WTC11 (cell line): Measurements from ENCODE around the gene RCOR3. TPM values are rescaled to one million over a fixed set of nuclear protein-coding genes. Genes with fewer than 3 reads are reported as not detected.

ENCODE experiments used
- ATAC-seq: fragments of 200-7000 bp; cut with Tn5 transposase; 2 replicates; pipeline ENCODE4 v1.10.0; 2021; ENCODE audit warnings: mild to moderate bottlenecking, moderate library complexity
- CTCF ChIA-PET: fragments of 300-600 bp; sonication (Branson Sonifier 250); formaldehyde crosslinking; loops from one replicate; lab custom pipeline; 2021; ENCODE audit warnings: antibody characterized with exemption; lab: Charles Lee
- POLR2A ChIA-PET: fragments of 350-600 bp; sonication (Branson Sonifier 250); formaldehyde crosslinking; loops from one replicate; lab custom pipeline; 2021; ENCODE audit warnings: antibody characterized with exemption; lab: Charles Lee
- DNase-seq: peaks from one replicate; pipeline ENCODE4 v3.0.0; 2021; ENCODE audit warnings: low spot score
- H3K27ac Mint-ChIP-seq: 2 replicates; pipeline ENCODE4 v1.8.0; 2021; ENCODE audit warnings: mixed read lengths
- H3K27me3 Mint-ChIP-seq: 2 replicates; pipeline ENCODE4 v1.8.0; 2021; ENCODE audit warnings: low read depth, mild to moderate bottlenecking, moderate library complexity, mixed read lengths
- H3K36me3 Mint-ChIP-seq: 2 replicates; pipeline ENCODE4 v1.8.0; 2021; ENCODE audit warnings: mixed read lengths
- H3K4me1 Mint-ChIP-seq: 2 replicates; pipeline ENCODE4 v1.8.0; 2022; ENCODE audit warnings: mixed read lengths
- H3K4me3 Mint-ChIP-seq: 2 replicates; pipeline ENCODE4 v1.8.0; 2021; ENCODE audit warnings: mild to moderate bottlenecking, moderate library complexity, mixed read lengths
- H3K9me3 Mint-ChIP-seq: 2 replicates; pipeline ENCODE4 v1.8.0; 2021; ENCODE audit warnings: mixed read lengths
- E2F5 ChIP-seq: sonication (generic); formaldehyde crosslinking; IDR thresholded peaks from 2 replicates; pipeline ENCODE4 v1.8.1; 2022; ENCODE audit warnings: mild to moderate bottlenecking, moderate library complexity, missing genetic modification reagents
- ERG ChIP-seq: fragments of 250-450 bp; sonication (Bioruptor Pico); IDR thresholded peaks from 2 replicates; pipeline ENCODE4 v1.8.0; 2021; ENCODE audit warnings: mild to moderate bottlenecking
- FOXJ3 ChIP-seq: sonication (generic); formaldehyde crosslinking; IDR thresholded peaks from 2 replicates; pipeline ENCODE4 v1.9.0; 2021; ENCODE audit warnings: missing genetic modification reagents, mild to moderate bottlenecking, borderline replicate concordance
- FOXK1 ChIP-seq: sonication (generic); formaldehyde crosslinking; IDR thresholded peaks from 2 replicates; pipeline ENCODE4 v1.8.0; 2022; ENCODE audit warnings: mild to moderate bottlenecking, moderate library complexity, missing genetic modification reagents
- JUN ChIP-seq: sonication (generic); formaldehyde crosslinking; IDR thresholded peaks from 2 replicates; pipeline ENCODE4 v1.8.0; 2023; ENCODE audit warnings: mild to moderate bottlenecking, missing genetic modification reagents
- MYBL2 ChIP-seq: sonication (generic); formaldehyde crosslinking; IDR thresholded peaks from 2 replicates; pipeline ENCODE4 v1.8.1; 2023; ENCODE audit warnings: mild to moderate bottlenecking, moderate library complexity, missing genetic modification reagents
- NFYB ChIP-seq: sonication (generic); formaldehyde crosslinking; conservative IDR thresholded peaks from 2 replicates; pipeline ENCODE4 v1.8.0; 2022; ENCODE audit warnings: low read depth, missing genetic modification reagents
- NR1H2 ChIP-seq: sonication (generic); formaldehyde crosslinking; IDR thresholded peaks from 2 replicates; pipeline ENCODE4 v1.9.0; 2021; ENCODE audit warnings: mild to moderate bottlenecking, moderate library complexity, missing genetic modification reagents
- PRDM15 ChIP-seq: sonication (generic); formaldehyde crosslinking; IDR thresholded peaks from 2 replicates; pipeline ENCODE4 v1.8.0; 2022; ENCODE audit warnings: missing genetic modification reagents
- PREB ChIP-seq: sonication (generic); formaldehyde crosslinking; IDR thresholded peaks from 2 replicates; pipeline ENCODE4 v1.8.1; 2022; ENCODE audit warnings: mild to moderate bottlenecking, missing genetic modification reagents, moderate library complexity, borderline replicate concordance
- PRRX2 ChIP-seq: fragments of 250-450 bp; sonication (Bioruptor Pico); IDR thresholded peaks from 2 replicates; pipeline ENCODE4 v1.8.0; 2021; ENCODE audit warnings: mild to moderate bottlenecking
- SMAD3 ChIP-seq: sonication (generic); formaldehyde crosslinking; IDR thresholded peaks from 2 replicates; pipeline ENCODE4 v1.8.0; 2022; ENCODE audit warnings: missing genetic modification reagents, mild to moderate bottlenecking, borderline replicate concordance
- USF1 ChIP-seq: sonication (generic); formaldehyde crosslinking; IDR thresholded peaks from 2 replicates; pipeline ENCODE4 v1.8.0; 2022; ENCODE audit warnings: mild to moderate bottlenecking, missing genetic modification reagents
- ZBTB43 ChIP-seq: sonication (generic); formaldehyde crosslinking; IDR thresholded peaks from 2 replicates; pipeline ENCODE4 v1.8.1; 2023; ENCODE audit warnings: mild to moderate bottlenecking, missing genetic modification reagents
- ZNF138 ChIP-seq: sonication (generic); formaldehyde crosslinking; conservative IDR thresholded peaks from 2 replicates; pipeline ENCODE4 v1.8.1; 2022; ENCODE audit warnings: mild to moderate bottlenecking, moderate library complexity, missing genetic modification reagents
- ZNF219 ChIP-seq: sonication (generic); formaldehyde crosslinking; IDR thresholded peaks from 2 replicates; pipeline ENCODE4 v1.8.0; 2023; ENCODE audit warnings: missing genetic modification reagents, mild to moderate bottlenecking, borderline replicate concordance
- ZNF232 ChIP-seq: sonication (generic); formaldehyde crosslinking; IDR thresholded peaks from 2 replicates; pipeline ENCODE4 v1.8.0; 2022; ENCODE audit warnings: mild to moderate bottlenecking, missing genetic modification reagents
- ZNF396 ChIP-seq: fragments of 250-450 bp; sonication (Bioruptor Pico); IDR thresholded peaks from 2 replicates; pipeline ENCODE4 v1.8.0; 2021; ENCODE audit warnings: mild to moderate bottlenecking, moderate library complexity, borderline replicate concordance
- ZNF416 ChIP-seq: fragments of 250-450 bp; sonication (Bioruptor Pico); IDR thresholded peaks from 2 replicates; pipeline ENCODE4 v1.9.0; 2021; ENCODE audit warnings: mild to moderate bottlenecking, inconsistent platforms
- ZNF671 ChIP-seq: fragments of 250-450 bp; sonication (Bioruptor Pico); IDR thresholded peaks from 2 replicates; pipeline ENCODE4 v1.8.0; 2021; ENCODE audit warnings: mild to moderate bottlenecking
- total RNA-seq: library from RNA; stranded (reverse); gene quantifications from 3 replicates; pipeline ENCODE4 v1.2.3, GENCODE V29; 2021

The RCOR3 gene
- total RNA-seq, 1 experiment from 2014 or later = 35.9 TPM

GRCh38 chr1:211338224-211338620 is 79.1 kb downstream of the RCOR3 start (continued):
- TF ChIP-seq PRDM15 (CRISPR knock-in tag) = no peak
- no peak for TF ChIP-seq ZNF416 (CRISPR knock-in tag)
- no peak for TF ChIP-seq ZBTB43 (CRISPR knock-in tag)
- no peak for TF ChIP-seq E2F5
- no peak for TF ChIP-seq ZNF138 (CRISPR knock-in tag)
- no peak for TF ChIP-seq USF1 (CRISPR knock-in tag)
- TF ChIP-seq SMAD3 (CRISPR knock-in tag) = no peak

GRCh38 chr1:211339631-211340041 is 80.5 kb downstream of the RCOR3 start:
- DNase-seq (no peak), ATAC-seq (peak; percentile 50; the same call in 1 of the 2 replicates)
- Mint-ChIP-seq H3K4me3 (no peak overlapping the region), H3K9me3 (no peaks in the 10 kb centered on the region), H3K36me3 (no peaks in the 10 kb centered on the region), H3K27me3 (no peaks in the 10 kb centered on the region), H3K27ac (no peak overlapping the region), H3K4me1 (peaks cover 45% of the 10 kb centered on the region)
- ChIA-PET POLR2A (interaction anchor here (0.8 to 1.1 kb wide), 2 partner anchors 9 to 13 kb away, joined by 3 to 4 read pairs; partner anchors contain the start of gene TRAF5), CTCF (interaction anchor here (1.1 to 2.6 kb wide), 5 partner anchors 11 to 174 kb away, joined by 3 to 9 read pairs (median 4); no protein-coding TSS in a partner anchor)
- no peak for TF ChIP-seq PRRX2 (CRISPR knock-in tag)
- TF ChIP-seq PREB (CRISPR knock-in tag) = no peak
- no peak for TF ChIP-seq FOXK1
- no peak for TF ChIP-seq MYBL2 (CRISPR knock-in tag)
- TF ChIP-seq FOXJ3 = no peak
- TF ChIP-seq JUN (CRISPR knock-in tag) = no peak
- no peak for TF ChIP-seq ZNF138 (CRISPR knock-in tag)
- no peak for TF ChIP-seq ERG (CRISPR knock-in tag)
- TF ChIP-seq SMAD3 (CRISPR knock-in tag) = no peak
- no peak for TF ChIP-seq ZNF232 (CRISPR knock-in tag)
- TF ChIP-seq NR1H2 (CRISPR knock-in tag) = no peak
- TF ChIP-seq ZNF219 (CRISPR knock-in tag) = no peak
- no peak for TF ChIP-seq ZNF671
- TF ChIP-seq NFYB (CRISPR knock-in tag) = no peak
- TF ChIP-seq ZNF396 = no peak
